Thyroid gland (tissue), 4 donors: ENCODE measurements around the gene EME1.

Experiments used
- CTCF ChIP-seq, 6 experiments: fragments of 200-600 bp in 3 of 6; fragments of 450-650 bp in 3 of 6; sonication (generic) in 3 of 6; IDR thresholded peaks; one replicate each; pipeline ENCODE4 v1.5.1; 2016 to 2019; ENCODE audit warnings: antibody characterized with exemption in 6 of 6, mild to moderate bottlenecking in 2 of 6, inconsistent platforms in 1 of 6, moderate library complexity in 1 of 6
- POLR2A ChIP-seq, 2 donors: fragments of 450-650 bp; IDR thresholded peaks; one replicate each; pipeline ENCODE4 v1.6.1; 2017; ENCODE audit warnings: antibody characterized with exemption in 2 of 2, mild to moderate bottlenecking in 2 of 2, moderate library complexity in 1 of 2

- TF ChIP-seq POLR2A (IDR thresholded peaks at IDR 0.05) = no peak
- no peak for TF ChIP-seq CTCF (IDR thresholded peaks at IDR 0.05)
Measured at GRCh38 chr17:50421308-50422051, 48.5 kb downstream of the EME1 start.
